GM13976 (cell line): ENCODE results near the gene DNAH14.
"Not testable (repeated sequence)": the region's sequence is repeated elsewhere in the genome, so short reads cannot be mapped to it uniquely, and the experiment has no call there.

Experiments
- DNase-seq: peaks from one replicate; pipeline ENCODE4 v3.0.0; 2012; ENCODE audit warnings: low spot score
- CTCF ChIP-seq: IDR thresholded peaks from 2 replicates; pipeline ENCODE4 v1.5.1; 2012; ENCODE audit warnings: borderline replicate concordance, mild to moderate bottlenecking; ENCODE audit not compliant: insufficient read depth; ENCODE audit errors: extremely low read depth, missing control alignments, control extremely low read depth
- in situ Hi-C: fragments of 300-500 bp; cut with MboI; formaldehyde crosslinking; loops from one replicate; pipeline ENCODE4 v1.12.0; 2022; ENCODE audit warnings: low sequenced_read_pairs, mixed read lengths, inconsistent platforms; ENCODE audit not compliant: unreplicated experiment

The DNAH14 gene

GRCh38 chr1:225143001-225143400 lies 213.5 kb downstream of the DNAH14 start:
- in situ Hi-C loops = no loop called here
- TF ChIP-seq CTCF = no peak
- DNase-seq = no peak

GRCh38 chr1:225146478-225146877 lies 217.0 kb downstream of the DNAH14 start:
- in situ Hi-C loops = no loop called here
- DNase-seq = no peak
- no peak for TF ChIP-seq CTCF

- DNase-seq, in situ Hi-C loops: not testable (repeated sequence)
Measured at GRCh38 chr1:225147791-225148190, 218.3 kb downstream of the DNAH14 start.

GRCh38 chr1:225152061-225152460 lies 222.6 kb downstream of the DNAH14 start:
- in situ Hi-C loops = no loop called here
- DNase-seq = no peak
- TF ChIP-seq CTCF = no peak

GRCh38 chr1:225155555-225155954 lies 226.1 kb downstream of the DNAH14 start:
- no peak for TF ChIP-seq CTCF
- in situ Hi-C loops = no loop called here
- DNase-seq = no peak

GRCh38 chr1:225156254-225156653 lies 226.8 kb downstream of the DNAH14 start:
- TF ChIP-seq CTCF = no peak
- in situ Hi-C loops = no loop called here
- no peak for DNase-seq

- DNase-seq = no peak
- TF ChIP-seq CTCF = no peak
- in situ Hi-C loops = no loop called here
Measured at GRCh38 chr1:225158291-225158690, 228.8 kb downstream of the DNAH14 start.
